ENCODE results near the gene FBRS.

DNA sequence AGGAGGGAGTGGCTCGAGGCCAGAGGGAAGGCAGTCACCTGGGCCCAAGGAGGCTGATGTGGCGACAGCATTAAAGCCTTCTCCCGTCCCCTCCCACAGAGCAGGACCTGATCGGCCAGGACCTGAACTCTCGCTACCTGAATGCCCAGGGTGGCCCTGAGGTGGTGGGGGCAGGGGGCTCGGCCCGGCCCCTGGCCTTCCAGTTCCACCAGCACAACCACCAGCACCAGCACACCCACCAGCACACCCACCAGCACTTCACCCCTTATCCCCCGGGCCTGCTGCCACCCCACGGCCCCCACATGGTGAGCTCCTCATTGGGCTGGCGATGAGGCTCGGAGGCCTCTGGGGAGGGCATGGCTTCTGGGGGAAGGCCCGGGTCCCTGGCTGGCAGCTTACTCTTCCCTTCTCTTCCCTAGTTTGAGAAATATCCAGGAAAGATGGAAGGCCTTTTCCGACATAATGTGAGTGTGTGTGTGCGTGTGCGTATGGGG is 6.4 kb downstream of the FBRS start:
- TF ChIP-seq, protein P1, sequence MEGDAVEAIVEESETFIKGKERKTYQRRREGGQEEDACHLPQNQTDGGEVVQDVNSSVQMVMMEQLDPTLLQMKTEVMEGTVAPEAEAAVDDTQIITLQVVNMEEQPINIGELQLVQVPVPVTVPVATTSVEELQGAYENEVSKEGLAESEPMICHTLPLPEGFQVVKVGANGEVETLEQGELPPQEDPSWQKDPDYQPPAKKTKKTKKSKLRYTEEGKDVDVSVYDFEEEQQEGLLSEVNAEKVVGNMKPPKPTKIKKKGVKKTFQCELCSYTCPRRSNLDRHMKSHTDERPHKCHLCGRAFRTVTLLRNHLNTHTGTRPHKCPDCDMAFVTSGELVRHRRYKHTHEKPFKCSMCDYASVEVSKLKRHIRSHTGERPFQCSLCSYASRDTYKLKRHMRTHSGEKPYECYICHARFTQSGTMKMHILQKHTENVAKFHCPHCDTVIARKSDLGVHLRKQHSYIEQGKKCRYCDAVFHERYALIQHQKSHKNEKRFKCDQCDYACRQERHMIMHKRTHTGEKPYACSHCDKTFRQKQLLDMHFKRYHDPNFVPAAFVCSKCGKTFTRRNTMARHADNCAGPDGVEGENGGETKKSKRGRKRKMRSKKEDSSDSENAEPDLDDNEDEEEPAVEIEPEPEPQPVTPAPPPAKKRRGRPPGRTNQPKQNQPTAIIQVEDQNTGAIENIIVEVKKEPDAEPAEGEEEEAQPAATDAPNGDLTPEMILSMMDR (conservative IDR thresholded peaks at IDR 0.05; ENCODE audit: low read length): no peak
- TF ChIP-seq EZH2phosphoT487 (IDR thresholded peaks at IDR 0.05; ENCODE audit: borderline replicate concordance, low read depth, low read length): no peak
